CMK (cell line): ENCODE measurements around the gene COMMD9.

Experiments
- DNase-seq: peaks from one replicate; pipeline ENCODE4 v3.0.0-alpha.2; 2010; ENCODE audit warnings: low read depth

Gene COMMD9

DNA sequence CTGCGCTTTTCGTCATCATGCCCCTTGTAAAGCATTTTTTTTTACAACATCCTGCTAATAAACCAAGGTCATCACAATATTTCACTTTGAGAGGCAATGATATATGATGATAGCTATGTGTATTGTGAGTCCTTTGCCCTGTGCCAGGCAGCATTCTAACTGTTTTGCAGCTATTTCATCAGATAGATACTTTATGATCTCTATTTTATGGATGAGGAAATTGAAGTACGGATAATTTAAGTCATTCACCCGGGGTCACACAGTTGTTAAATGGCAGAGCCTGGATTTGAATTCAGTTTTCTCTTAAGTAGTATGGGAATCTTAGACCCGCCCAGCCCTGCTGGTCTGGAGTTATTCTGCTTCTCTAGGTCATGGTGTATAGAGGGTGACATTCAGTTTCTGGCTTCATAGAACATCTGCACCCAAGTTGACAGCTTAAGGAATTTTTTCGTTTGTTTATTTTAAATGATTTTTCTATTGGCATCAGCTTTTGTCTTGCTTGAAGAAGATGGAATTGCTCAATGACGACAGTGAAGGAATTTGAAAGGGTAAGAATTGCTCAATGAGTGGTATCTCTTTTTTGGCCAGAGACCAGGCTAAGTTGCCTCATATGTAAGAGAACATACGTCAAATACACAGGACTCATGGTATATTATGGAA lies 7.8 kb upstream of the COMMD9 start:
- no peak for DNase-seq

DNA sequence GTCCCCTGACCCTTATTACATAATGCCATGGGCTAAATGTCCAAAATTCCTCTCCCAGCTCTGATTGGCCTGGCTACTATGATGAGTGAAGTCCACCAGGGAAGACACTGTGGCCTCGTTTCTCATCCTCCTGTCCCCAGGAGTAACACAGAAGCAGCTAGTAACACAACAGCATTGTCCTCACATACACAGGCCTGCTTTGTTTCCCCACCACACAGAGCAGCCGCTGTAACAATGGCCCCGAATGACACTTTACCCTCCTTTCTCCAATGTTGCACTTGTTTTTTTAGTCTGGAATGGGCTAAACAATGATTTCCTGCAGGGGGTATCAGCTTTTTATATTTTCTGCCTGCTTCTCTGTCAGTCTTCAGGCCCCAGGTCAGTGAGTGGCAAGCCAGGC lies 6.7 kb upstream of the COMMD9 start, which contains the start of gene PRR5L:
TSS of gene PRR5L (plus strand) at position 363 of the 400 bp plus-strand sequence. CDS start 104,834 bp downstream, outside the sequence.
- no peak for DNase-seq

DNA sequence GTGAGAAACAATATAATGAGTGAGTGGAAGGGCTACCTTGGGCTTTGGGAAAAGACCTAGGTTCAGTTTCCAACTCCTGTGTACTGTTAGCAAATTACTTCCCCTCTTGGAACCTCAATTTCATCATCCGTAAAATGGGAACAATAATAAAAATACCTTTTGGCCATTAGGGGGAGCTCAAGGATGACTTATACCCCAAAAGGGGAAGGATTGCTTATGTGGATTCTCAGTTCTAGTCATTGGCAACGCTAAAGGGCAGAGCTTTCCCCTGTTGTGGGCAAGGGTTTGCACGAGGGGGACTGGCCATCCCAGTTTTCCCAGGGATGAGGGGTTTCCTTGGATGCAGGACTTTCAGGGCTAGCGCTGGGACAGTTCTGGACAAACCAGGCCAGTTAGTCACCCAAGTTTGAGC lies 3.1 kb upstream of the COMMD9 start:
- DNase-seq, result no peak

DNA sequence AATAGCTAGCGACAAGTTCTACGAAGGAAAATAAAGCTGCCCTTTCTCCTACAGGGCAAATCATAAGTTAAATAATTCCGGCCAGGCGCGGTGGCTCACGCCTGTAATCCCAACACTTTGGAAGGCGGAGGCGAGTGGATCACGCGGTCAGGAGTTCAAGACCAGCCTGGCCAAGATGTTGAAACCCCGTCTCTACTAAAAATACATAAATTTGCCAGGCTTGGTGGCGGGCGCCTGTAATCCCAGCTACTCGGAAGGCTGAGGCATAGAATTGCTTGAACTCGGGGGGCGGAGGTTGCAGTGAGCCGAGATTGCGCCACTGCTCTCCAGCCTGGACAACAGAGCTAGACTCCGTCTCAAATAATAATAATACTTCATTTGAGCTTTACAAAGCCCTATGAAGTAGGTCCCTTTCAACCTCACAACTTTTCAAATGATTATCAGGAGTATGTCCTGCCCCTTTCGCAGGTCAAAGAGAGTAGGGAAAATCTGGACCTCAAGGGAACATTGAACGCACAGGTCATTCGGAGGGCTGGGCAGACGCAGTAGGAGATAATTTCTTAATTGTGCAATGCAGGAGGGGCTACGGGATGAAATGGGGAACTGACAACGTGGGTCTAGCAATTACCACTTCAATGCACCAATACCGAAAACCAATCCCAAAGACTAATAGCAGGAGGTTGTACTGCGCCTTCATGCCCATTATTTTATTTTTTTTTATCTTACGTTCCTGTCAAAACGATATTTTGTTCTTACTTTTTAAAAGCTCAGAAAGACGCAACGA lies 590 bp downstream of the COMMD9 start:
- no peak for DNase-seq

DNA sequence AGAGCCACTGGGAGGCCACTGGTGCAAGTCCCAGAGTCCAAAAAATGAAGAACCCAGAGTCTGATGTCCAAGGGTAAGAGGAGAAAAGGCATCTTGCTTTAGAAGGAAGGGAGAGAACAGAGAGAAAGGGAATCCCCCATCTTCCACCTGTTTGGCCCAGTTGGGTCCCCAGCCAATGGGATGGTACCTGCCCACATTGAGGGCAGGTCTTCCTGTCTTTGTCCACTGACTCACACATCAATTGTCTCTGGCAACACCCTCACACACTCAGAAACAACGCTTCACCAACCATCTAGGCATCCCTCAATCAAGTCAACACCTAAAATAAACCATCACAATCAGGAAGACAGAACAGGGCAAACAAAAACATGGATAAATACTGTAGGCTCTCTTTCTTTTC lies 6.3 kb downstream of the COMMD9 start:
- DNase-seq, result no peak

DNA sequence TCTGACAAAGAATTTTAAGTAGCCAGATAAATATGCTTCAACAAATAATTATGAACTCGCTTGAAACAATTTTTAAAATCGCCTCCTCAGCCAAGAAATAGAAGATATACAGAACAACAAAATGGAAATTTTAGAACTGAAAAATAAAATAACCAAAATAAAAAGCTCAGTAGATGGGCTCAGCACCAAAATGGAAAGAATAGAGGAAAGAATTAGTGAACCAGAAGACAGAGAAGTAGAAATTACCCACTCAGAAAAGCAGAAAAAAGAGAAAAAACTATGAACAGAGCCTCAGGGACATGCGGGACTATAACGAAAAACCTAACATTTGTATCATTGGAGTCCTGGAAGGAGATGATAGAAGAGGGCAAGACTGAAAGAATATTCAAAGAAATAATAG lies 7.4 kb downstream of the COMMD9 start:
- DNase-seq, result no peak

DNA sequence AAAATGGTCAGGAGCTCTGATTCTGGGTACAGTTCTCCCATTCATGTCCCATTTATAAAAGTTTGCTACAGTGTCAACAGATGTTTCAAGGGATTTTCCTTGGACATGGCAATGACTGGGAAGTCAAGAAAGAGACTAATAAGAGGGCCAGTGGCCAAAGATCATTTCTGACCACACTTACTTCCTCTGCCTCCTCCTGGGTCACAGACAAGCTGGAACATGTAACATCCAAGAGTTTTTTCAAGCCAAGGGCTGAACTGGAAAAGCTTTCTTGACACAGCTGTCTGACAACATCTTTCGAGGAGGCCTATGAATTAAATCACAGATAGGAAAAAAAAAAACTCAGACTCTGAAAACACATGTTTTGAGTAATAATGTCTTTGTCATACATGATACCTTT lies 8.7 kb downstream of the COMMD9 start:
- no peak for DNase-seq

DNA sequence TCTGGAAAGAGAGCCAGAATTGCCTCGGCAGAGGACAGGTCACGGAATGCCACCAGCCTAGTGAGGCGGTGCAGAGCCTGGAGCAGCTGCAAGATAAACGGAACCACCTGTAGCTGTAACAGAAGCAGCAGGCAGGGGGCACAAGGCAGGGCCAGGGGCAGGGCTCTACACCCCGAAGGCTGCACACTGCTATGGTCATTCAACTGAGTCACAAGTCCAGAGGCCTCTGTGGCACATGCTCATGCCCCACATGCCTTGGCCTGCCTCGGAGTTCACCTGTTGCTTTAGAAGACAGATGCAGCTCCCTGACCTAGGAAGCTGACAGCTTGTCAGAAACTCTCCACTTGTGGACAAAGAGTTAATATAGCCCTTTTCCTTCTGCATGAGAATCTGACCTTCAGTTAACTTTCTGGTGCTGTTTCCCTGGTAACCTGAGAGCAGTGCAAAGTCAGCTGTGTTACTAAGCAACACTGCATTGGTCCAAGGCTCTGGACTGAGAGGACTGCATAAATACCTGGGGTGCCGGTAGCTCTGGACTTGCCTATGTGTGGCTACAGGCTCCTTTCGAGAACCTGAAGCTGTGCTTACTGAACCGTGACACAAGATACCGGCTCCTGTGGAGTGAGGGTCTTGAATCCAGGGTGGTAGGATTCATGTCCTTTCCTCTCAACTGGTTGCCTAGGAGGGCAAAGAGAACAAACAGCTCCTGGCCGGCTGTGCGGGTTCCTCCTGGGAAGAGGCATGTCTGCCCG lies 10.5 kb downstream of the COMMD9 start:
- DNase-seq, result no peak

DNA sequence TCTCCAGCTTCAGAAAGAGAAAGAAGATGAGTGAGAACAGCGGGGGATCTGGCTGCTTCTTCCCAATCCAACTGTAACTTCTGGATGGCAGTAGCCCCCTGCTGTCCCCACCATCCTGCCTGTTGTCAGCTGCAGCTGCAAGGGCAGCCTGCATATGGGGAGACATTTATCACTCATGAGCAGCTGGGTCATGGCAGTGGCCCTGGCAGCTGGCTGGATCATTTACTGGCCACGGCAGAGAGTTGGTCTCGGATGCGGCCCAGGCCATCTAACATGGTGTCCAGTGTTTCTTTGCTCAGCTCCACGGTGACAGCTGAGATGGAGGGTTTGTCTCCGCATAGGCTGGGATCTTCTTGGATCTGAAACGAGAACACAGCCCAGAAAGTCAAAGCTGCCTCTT lies 14.8 kb downstream of the COMMD9 start:
- no peak for DNase-seq

DNA sequence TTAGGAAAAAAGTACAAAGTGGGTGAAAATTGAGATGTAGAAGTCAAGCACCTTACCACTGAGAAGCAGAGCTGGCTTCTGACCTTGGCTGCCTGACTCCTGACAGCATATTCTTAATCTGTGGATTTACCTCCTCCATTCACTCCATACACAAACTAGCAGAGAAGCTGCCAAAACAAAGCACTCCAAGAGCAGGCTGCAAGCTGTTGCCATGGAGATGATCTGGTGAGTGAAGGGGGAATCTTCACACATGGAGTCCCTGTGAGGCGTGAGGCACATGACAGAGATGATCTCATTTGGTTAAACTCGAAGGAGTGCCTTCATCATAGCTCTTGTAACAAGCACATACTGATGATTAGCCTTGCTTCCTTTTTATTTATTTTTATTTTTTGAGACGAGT lies 16.1 kb downstream of the COMMD9 start:
- no peak for DNase-seq

DNA sequence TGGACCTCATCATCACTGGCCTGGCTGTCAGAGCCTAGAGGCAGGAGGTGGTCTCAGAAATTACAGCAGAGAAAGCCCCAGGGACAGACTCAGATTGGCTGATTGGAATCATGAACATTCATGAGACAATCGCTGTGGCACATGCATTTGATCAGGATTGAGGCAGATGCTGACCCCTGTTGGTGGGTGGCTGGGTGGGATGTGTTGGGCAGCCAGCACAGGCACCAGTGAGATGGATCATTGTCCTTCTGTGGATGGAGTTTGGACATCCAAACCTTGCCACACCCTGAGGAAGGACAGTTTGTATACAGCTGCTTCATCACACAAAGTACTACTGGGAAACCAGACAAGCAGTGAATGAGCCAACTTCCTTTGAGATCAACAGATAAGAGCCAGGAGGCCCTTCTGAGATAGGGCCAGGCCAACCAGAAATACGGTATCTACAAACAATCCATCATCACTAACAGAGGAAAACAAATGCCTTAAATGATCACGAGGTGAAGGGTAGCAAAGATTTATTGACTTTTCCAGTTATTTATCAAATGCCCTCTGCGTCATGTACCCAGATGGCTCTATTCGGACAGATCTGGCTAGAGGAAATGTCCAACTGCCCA lies 17.3 kb downstream of the COMMD9 start:
- DNase-seq, result peak; percentile 27

DNA sequence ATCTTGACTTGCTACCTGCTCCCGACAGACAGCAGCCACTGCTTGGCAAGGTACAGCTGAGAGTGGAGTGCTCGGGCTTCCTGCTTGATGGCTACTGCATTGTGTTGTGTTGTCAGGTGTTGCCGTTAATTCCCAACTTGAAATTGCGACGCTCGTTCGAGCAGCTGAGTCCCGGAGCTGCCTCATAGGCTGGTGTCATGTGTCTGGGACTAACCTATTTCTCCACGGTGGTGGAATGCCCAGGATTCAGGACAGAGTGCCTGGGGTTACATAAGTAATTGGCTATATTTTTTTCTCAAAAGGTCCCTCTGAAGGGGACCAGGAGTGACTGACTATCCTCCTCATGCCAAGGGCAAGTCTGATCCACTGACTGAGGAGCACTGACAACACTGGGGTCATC lies 18.5 kb downstream of the COMMD9 start:
- no peak for DNase-seq

DNA sequence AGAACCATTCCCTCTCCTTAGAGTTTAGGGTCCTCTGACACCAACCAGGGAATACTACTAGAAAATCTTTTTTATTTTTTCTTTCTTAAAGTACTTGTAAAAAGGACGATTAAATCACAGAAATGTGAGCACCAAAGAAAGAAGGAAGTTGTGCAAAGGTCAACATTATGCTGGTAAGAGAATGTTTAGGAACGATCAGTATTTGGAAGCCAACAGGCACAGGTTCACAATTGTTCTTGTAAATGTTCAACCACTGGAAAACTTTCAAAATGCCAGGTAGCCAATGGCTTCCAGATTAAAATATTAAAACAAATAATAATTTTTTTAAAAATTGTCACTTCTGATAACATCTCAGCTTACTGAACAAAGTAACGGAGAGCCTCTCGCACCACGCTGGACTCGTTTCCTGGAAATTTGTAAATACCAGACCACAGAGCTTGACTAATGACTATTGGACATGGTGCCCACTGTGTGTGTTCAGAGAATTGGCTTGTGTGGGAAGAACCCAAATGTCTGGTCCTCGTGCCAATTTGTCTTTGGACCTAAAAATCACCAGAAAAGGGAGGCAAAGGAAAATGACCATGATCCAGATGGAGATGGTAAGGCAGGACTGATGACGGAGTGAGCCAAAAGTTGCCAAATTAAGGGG lies 20.8 kb downstream of the COMMD9 start:
- no peak for DNase-seq

DNA sequence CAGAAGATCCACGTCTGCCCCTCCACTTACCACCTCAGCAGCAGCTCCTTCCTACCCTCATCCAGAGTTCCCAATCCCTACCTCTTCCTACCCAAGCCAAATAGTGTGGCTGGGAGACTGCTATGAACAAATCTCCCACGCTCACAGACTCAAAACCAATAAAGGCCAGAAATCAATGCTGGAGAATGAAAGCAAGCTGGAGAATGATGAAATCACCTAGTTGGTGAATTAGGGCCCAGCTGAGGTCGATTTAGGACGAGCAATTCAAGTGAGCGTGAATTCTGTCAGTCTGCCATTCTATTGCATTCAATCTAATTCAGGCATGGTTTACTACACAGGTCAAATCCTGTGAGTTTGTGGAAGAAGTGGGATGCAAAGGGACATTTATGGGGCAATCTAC lies 22.5 kb downstream of the COMMD9 start:
- DNase-seq, result no peak

DNA sequence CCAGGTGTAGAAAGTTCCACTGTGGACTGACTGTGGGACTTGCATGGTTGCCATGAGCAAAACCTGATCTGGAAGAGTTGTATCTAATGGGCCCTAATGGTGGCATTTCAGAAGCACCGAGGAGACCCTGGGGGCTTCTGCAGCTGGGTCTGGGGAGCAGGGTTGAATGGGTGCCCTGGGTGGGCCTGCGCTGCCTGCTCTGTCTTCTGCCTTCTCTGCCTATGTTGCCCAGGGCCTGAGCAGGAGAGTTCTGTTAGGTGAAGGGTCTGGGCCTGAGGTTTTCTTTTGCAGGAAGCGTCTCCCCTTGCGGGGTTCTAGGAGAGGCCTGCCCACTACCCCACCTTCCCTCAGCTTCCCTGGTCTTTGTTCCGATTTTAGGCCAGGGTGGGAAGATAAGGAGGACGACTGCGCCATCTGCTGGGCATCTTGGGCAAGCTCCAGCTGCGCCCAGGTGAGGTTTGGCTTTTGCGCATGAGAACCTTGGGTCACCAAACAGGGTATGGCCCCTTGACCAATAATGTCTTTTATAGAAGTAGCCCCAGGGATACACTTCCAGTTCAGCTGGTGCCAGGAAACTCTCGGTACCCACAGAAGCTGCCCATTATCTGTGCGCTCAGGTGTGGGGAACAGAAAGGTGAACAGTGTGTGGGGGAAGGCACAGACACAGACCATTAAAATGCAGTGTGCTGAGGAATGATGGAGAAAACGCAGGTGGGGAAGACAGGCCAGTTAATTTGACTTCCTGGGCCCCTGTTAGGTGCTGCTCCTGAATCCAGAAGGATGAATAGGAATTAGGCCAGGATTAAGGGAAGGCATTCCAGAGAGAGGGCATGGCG lies 23.2 kb downstream of the COMMD9 start:
- peak; percentile 12 for DNase-seq

DNA sequence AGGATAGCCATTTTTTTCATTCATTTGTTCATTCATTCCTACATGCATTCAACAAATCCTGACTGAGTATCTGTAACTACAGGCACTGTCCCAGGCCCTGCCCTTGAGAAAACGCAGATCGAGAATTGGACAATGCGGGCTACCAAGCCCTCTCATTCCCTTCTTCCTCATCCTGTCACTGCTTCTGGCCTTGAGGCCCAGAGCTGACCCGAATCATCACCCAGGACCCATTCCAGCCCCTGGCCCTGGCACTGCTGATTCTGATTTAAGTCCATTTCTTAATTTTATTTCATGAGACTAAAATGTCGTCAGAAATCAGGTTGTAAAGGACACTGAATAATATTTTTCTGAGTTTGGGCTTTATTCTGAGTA lies 24.3 kb downstream of the COMMD9 start:
- no peak for DNase-seq

DNA sequence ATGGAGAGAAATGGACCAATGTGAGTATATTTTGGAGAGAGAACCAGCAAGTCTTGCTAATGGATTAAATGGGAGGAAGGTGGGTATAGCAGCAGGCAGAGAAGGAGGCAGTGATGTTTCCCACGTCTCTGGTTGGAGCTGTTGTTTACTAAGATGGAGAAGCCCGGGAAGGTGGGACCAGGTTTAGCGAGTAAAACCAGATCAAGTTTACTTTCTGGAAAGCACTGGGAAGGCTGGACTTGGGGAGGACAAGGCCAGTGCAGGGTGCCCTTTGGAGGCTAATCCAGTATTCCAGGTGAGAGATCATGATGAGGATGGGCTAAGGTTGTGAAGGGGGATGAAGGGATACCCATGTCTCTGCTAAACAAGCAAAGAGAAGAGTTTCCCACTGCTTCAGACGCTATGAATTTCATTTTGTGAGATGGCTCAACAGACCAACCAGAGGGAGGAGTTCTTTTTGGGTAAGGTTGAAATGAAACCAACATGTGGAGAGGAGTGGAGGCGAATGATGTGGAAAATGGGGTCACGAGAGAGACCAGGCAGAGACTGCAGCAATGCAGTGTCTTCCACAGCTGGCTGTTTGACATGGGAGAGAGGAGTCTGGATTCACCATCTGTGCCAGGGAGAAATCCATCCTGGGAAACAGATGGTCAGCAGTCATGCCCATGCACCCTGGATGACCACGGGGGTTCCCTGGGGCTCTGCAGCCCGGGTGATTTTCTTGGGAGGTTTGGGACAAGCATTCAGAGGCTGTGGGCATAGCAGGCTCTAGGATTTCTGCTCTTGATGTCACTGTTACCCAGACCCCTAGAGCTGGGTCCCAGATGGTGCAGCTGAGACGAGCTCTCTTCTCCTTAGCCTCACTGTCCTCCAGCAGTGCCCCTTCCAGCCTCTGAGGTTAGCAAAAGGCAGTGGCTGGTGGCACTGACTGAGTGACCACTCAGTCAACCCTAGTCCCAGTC lies 24.9 kb downstream of the COMMD9 start:
- DNase-seq, result no peak

DNA sequence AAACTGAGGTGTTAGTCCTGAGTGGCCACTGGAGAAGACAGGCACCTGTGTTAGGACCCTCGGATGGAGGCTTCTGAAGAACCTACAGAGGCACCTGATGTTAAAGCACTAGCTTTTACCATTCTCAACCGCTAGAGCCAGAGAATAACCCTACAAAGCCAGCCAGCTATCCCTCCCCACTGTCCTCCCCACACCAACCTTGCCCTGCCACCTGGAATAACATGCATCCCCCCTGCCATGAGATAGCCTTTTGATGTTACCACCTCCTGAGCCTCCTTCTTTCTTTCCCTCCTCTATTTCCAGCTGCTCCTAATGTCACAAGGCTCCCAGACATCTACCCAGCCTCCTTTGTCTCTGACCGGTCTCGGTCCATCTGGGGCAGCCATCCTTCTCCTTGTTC lies 28.1 kb downstream of the COMMD9 start:
- no peak for DNase-seq

DNA sequence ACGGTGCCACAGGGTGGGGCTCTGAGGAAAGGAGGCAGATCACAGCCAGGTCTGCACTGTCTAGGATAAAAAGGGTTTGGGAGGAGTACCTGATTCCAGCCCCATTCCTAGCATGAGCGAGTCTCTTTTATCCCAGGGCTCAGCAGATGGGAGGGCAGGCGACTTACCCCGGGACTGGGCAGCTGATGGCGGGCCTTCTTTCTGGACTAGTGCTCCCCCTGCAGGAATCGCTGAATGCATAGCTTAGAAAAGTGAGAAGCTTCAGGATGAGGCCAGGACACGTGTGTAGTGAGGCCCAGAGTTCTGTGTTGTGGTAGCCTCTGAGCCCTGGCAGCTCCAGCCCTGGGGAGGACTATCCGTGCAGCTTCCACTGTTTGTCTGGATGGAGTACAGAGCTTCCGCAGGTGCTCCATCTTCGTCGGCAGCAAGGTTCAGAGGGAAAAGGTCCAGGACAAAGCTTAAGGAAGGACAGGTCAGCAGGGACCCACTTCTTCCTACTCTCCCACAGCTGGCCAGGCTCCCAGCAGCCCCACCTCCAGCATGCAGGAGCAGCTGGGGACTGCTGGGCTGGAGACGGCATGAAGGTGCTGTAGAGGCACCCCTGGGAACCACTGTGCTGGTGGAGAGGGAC lies 30.4 kb downstream of the COMMD9 start:
- DNase-seq, result no peak

DNA sequence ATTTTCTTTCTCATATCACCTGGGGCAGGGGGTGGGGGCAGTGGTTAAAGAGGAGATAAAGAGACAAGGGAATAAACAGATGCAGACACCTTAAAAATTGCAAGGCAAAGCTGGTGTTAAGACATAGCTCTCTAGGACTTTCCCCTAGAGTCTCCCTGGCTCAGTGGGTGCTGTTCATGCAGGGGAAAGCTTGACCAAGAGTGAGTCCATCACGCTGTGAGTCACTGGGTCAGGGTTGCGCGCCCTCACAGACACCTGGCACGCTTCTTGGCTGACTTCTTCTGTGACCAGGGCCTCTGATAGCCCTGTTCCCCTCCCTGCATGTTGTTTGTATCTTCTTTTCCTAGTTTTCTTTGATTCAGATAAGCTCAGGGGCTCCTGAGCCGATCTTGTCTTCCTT lies 31.9 kb downstream of the COMMD9 start:
- no peak for DNase-seq
